Osteocyte (in vitro differentiated cells): ENCODE data around the gene TLK2. TPM values are rescaled to one million over a fixed set of nuclear protein-coding genes. Genes with fewer than 3 reads are reported as not detected.

Experiments
- DNase-seq: peaks from one replicate; pipeline ENCODE4 v3.0.0; 2021; ENCODE audit warnings: mixed read lengths; ENCODE audit not compliant: unreplicated experiment; ENCODE audit errors: extremely low spot score
- H3K27ac Mint-ChIP-seq: one replicate; pipeline ENCODE4 v1.8.0; 2021; ENCODE audit warnings: mild to moderate bottlenecking, mixed read lengths; ENCODE audit not compliant: unreplicated experiment
- H3K27me3 Mint-ChIP-seq: one replicate; pipeline ENCODE4 v1.8.0; 2021; ENCODE audit warnings: mixed read lengths; ENCODE audit not compliant: unreplicated experiment
- H3K36me3 Mint-ChIP-seq: one replicate; pipeline ENCODE4 v1.8.0; 2021; ENCODE audit warnings: mixed read lengths; ENCODE audit not compliant: unreplicated experiment
- H3K4me1 Mint-ChIP-seq: one replicate; pipeline ENCODE4 v1.8.0; 2021; ENCODE audit warnings: mixed read lengths; ENCODE audit not compliant: unreplicated experiment
- H3K4me3 Mint-ChIP-seq: one replicate; pipeline ENCODE4 v1.8.0; 2021; ENCODE audit warnings: mild to moderate bottlenecking, moderate library complexity, mixed read lengths; ENCODE audit not compliant: unreplicated experiment
- H3K9me3 Mint-ChIP-seq: one replicate; pipeline ENCODE4 v1.8.0; 2021; ENCODE audit warnings: mixed read lengths; ENCODE audit not compliant: unreplicated experiment
- CTCF ChIP-seq: fragments of 200-600 bp; sonication (generic); IDR thresholded peaks from 2 replicates; pipeline ENCODE4 v1.5.0; 2021; ENCODE audit warnings: antibody characterized with exemption, mild to moderate bottlenecking, moderate library complexity
- total RNA-seq: library from RNA; stranded (reverse); gene quantifications from 2 replicates; pipeline ENCODE4 v1.2.1, GENCODE V29; 2021

The TLK2 gene
- total RNA-seq, 1 donor from 2014 or later, result 51.9 TPM

- TF ChIP-seq CTCF, result no peak
- H3K9me3 Mint-ChIP-seq, result no peaks in the 10 kb centered on the region
- DNase-seq, result no peak
- peaks cover 14% of the 10 kb centered on the region for H3K36me3 Mint-ChIP-seq
- peak overlapping the region; percentile 54 for H3K4me3 Mint-ChIP-seq
- H3K27ac Mint-ChIP-seq, result peak overlapping the region; percentile 88
- H3K27me3 Mint-ChIP-seq, result no peaks in the 10 kb centered on the region
- H3K4me1 Mint-ChIP-seq, result peaks cover 53% of the 10 kb centered on the region
Measured at GRCh38 chr17:62653826-62654761, 175.5 kb downstream of the TLK2 start.

GRCh38 chr17:62655656-62656055 is 177.0 kb downstream of the TLK2 start:
- peaks cover 23% of the 10 kb centered on the region for H3K36me3 Mint-ChIP-seq
- peaks cover 2% of the 10 kb centered on the region for H3K9me3 Mint-ChIP-seq
- H3K4me1 Mint-ChIP-seq, result peaks cover 53% of the 10 kb centered on the region
- no peak for TF ChIP-seq CTCF
- H3K27ac Mint-ChIP-seq, result no peak overlapping the region
- H3K27me3 Mint-ChIP-seq, result no peaks in the 10 kb centered on the region
- H3K4me3 Mint-ChIP-seq, result no peak overlapping the region
- no peak for DNase-seq

GRCh38 chr17:62656446-62656845 is 177.8 kb downstream of the TLK2 start:
- Mint-ChIP-seq H3K27me3 (no peaks in the 10 kb centered on the region), H3K36me3 (peaks cover 27% of the 10 kb centered on the region), H3K9me3 (peaks cover 6% of the 10 kb centered on the region), H3K4me1 (peaks cover 51% of the 10 kb centered on the region), H3K4me3 (no peak overlapping the region), H3K27ac (no peak overlapping the region)
- no peak for DNase-seq
- TF ChIP-seq CTCF, result no peak

GRCh38 chr17:62657145-62657665 is 178.6 kb downstream of the TLK2 start:
- no peak for TF ChIP-seq CTCF
- no peak for DNase-seq
- H3K4me1 Mint-ChIP-seq, result peaks cover 46% of the 10 kb centered on the region
- H3K9me3 Mint-ChIP-seq, result peaks cover 6% of the 10 kb centered on the region
- peaks cover 27% of the 10 kb centered on the region for H3K36me3 Mint-ChIP-seq
- no peak overlapping the region for H3K4me3 Mint-ChIP-seq
- H3K27ac Mint-ChIP-seq, result peak overlapping the region; percentile 16
- no peaks in the 10 kb centered on the region for H3K27me3 Mint-ChIP-seq

- DNase-seq, result no peak
- no peak overlapping the region for H3K27ac Mint-ChIP-seq
- H3K4me1 Mint-ChIP-seq, result peaks cover 47% of the 10 kb centered on the region
- H3K4me3 Mint-ChIP-seq, result no peak overlapping the region
- no peaks in the 10 kb centered on the region for H3K27me3 Mint-ChIP-seq
- peaks cover 6% of the 10 kb centered on the region for H3K9me3 Mint-ChIP-seq
- no peak for TF ChIP-seq CTCF
- H3K36me3 Mint-ChIP-seq, result peaks cover 27% of the 10 kb centered on the region
Measured at GRCh38 chr17:62657690-62658089, 179.1 kb downstream of the TLK2 start.
